Measurements from ENCODE around the gene TBC1D23. TPM values are rescaled to one million over a fixed set of nuclear protein-coding genes. Genes with fewer than 3 reads are reported as not detected.
"Not testable (repeated sequence)": the region's sequence is repeated elsewhere in the genome, so short reads cannot be mapped to it uniquely, and the experiment has no call there.

TBC1D23 gene
- polyA plus RNA-seq, 3 donors: 38.0 to 41.3 (median 39.8) TPM

DNA sequence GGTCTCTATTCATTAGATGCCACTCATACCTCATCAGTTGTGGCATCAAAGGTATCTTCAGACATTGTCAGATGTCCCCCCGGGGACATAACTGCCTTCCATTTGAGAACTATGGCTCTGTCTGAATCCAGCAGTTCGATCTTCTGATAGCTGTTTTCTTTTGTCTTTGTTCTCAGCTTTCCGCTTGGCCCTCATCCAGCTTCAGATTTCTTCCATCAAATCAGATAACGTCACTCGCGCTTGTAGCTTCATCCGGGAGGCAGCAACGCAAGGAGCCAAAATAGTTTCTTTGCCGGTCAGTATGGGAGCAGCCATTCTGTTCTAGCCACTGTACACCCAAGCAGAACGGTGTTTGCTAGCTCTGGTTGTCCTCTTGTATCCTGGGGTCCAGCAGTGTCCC, 78.1 kb downstream of the TBC1D23 start:
- DNase-seq (ENCODE audit: low read depth in 3 of 3, low spot score in 2 of 3): no peak

GRCh38 chr3:100339786-100340185, 79.0 kb downstream of the TBC1D23 start:
- DNase-seq (ENCODE audit: low read depth in 3 of 3, low spot score in 2 of 3): no peak

DNA sequence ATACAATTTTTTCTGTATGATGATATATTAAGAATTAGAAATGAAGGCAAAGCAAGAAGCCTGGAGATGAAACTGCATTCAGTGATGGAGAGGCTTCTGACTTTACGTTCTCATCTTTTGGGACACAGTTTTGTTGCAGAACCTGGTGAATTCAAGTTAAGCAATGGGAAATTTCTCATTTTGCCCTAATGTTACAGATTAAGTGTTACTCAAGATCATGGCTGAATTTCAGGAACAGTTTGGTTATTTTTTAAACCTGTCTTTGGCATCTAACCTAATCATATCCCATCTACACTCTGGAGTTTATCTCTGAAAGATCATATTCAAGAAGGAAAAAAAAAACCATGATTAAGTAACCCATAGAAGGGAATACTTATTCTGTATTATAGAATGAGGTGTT, 79.7 kb downstream of the TBC1D23 start:
- DNase-seq (ENCODE audit: low read depth in 3 of 3, low spot score in 2 of 3): no peak

DNA sequence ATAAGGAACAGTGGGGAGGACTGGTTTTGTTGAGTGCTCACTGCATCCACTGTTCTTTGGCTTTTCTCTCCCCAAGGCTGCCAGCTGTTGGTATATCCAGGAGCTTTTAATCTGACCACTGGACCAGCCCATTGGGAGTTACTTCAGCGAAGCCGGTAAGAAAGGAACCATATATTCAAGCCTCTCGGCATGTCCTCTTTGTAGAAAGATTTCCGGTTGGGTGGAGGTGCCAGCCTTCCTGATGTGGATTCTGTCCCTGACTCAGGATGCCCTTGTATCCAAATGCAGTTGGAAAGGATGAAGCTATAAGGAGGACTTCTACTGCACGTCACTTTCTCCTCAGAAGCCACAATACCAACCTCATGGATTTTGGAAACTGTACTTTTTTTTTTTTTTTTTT, 87.9 kb downstream of the TBC1D23 start:
- no peak for DNase-seq (ENCODE audit: low read depth in 3 of 3, low spot score in 2 of 3)

DNA sequence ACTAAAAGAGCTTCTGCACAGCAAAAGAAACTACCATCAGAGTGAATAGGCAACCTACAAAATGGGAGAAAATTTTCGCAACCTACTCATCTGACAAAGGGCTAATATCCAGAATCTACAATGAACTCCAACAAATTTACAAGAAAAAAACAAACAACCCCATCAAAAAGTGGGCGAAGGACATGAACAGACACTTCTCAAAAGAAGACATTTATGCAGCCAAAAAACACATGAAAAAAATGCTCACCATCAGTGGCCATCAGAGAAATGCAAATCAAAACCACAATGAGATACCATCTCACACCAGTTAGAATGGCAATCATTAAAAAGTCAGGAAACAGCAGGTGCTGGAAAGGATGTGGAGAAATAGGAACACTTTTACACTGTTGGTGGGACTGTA, 91.0 kb downstream of the TBC1D23 start:
- DNase-seq (ENCODE audit: low read depth in 3 of 3, low spot score in 2 of 3): not testable (repeated sequence)

GRCh38 chr3:100352296-100353231, 91.8 kb downstream of the TBC1D23 start:
- no peak for DNase-seq (ENCODE audit: low read depth in 3 of 3, low spot score in 2 of 3)

- no peak for DNase-seq (ENCODE audit: low read depth in 3 of 3, low spot score in 2 of 3)
Measured at GRCh38 chr3:100354850-100355249, 94.1 kb downstream of the TBC1D23 start.

GRCh38 chr3:100358413-100358812, 97.6 kb downstream of the TBC1D23 start:
- DNase-seq (ENCODE audit: low read depth in 3 of 3, low spot score in 2 of 3): no peak

- no peak for DNase-seq (ENCODE audit: low read depth in 3 of 3, low spot score in 2 of 3)
Measured at GRCh38 chr3:100359035-100359434, 98.2 kb downstream of the TBC1D23 start.

- no peak for DNase-seq (ENCODE audit: low read depth in 3 of 3, low spot score in 2 of 3)
Measured at GRCh38 chr3:100360757-100361496, 100.1 kb downstream of the TBC1D23 start.

DNA sequence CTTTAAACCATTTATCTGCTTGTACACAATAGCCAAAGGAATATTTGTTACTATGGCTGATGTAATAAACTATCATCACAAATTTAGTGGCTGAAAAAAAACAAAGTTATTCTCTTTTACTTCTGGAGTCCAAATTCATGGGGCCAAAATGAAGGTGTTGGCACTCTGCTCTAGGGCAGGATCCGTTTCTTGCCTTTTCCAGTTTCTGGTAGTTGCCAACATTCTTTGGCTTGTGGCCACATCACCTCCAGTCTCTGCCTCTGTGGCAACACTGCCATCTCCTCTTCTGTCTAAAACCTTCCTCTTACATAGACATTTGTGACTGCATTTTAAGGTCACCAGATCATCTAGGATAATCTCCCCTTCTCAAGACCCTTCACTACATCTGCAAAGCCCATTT, 101.1 kb downstream of the TBC1D23 start:
- DNase-seq (ENCODE audit: low read depth in 3 of 3, low spot score in 2 of 3): no peak

GRCh38 chr3:100364421-100364820, 103.6 kb downstream of the TBC1D23 start:
- no peak for DNase-seq (ENCODE audit: low read depth in 3 of 3, low spot score in 2 of 3)

- DNase-seq (ENCODE audit: low read depth in 3 of 3, low spot score in 2 of 3): no peak
Measured at GRCh38 chr3:100366424-100366823, 105.6 kb downstream of the TBC1D23 start.

GRCh38 chr3:100368441-100368840, 107.6 kb downstream of the TBC1D23 start:
- no peak for DNase-seq (ENCODE audit: low read depth in 3 of 3, low spot score in 2 of 3)

DNA sequence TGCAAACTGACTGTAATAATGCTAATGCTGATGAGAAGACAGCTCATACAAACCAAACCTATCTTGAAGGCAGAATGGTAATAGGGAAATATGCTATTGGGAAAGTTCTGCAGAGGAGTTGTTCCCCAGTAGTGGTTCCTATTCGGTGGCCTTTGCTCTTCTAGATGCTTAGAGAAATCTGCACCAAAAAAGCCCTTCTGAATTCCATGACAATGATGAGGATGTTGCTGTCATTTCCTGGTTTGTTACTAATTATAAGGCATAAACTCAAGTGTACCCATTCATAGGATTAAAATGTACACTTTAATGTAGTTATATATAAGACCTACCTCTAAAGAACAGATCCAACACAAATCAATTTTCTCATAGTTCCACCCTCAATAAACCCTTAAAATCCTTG, 110.0 kb downstream of the TBC1D23 start:
- no peak for DNase-seq (ENCODE audit: low read depth in 3 of 3, low spot score in 2 of 3)

DNA sequence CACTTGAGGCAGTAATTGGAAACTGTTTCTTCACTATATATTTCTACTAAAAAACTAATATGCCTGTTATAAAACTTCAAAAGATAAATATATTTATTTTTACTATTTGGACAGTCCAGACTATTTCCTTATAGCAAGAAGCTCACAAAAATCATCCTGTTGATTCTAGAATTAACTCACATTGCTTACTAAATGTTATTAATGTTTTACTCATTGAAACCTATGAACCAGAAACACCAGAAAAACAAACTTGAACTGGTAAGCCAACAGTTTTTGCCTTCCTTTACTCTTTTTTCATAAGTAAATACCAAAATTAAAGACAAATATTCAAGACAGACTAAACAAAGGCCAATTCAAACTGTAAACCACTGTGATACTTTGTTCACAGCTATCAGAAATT, 113.7 kb downstream of the TBC1D23 start:
- no peak for DNase-seq (ENCODE audit: low read depth in 3 of 3, low spot score in 2 of 3)

Other genes with a start within 250 kb of the TBC1D23 start
- 10 to 100 TPM; 20.4 to 22.5 (median 21.5) TPM for gene FILIP1L, start 146.5 kb upstream of the TBC1D23 start, polyA plus RNA-seq (ENCODE audit: insufficient read length in 3 of 3)
- gene NIT2, start 73.8 kb downstream of the TBC1D23 start, polyA plus RNA-seq (ENCODE audit: insufficient read length in 3 of 3): 100 to 1,000 TPM; 107 to 135 (median 131) TPM
- gene TOMM70, start 140.1 kb downstream of the TBC1D23 start, polyA plus RNA-seq (ENCODE audit: insufficient read length in 3 of 3): 10 to 100 TPM; 72.2 to 77.3 (median 73.2) TPM
- 10 to 100 TPM in 1 of 3 donors, 1 to 10 TPM in 2; 7.3 to 10.2 (median 9.1) TPM for gene LNP1, start 140.5 kb downstream of the TBC1D23 start, polyA plus RNA-seq (ENCODE audit: insufficient read length in 3 of 3)
- 10 to 100 TPM; 22.5 to 23.4 (median 22.6) TPM for gene TMEM45A, start 231.6 kb downstream of the TBC1D23 start, polyA plus RNA-seq (ENCODE audit: insufficient read length in 3 of 3)

All from right renal cortex interstitium (tissue), 3 donors.